Skeletal muscle satellite cell (primary cell): ENCODE results near the gene KCNJ9.

Experiments
- H3K27me3 ChIP-seq: 2 replicates; pipeline ENCODE4 v1.7.0; 2013; ENCODE audit warnings: low read length; ENCODE audit not compliant: control insufficient read depth, insufficient read depth
- H3K36me3 ChIP-seq: 2 replicates; pipeline ENCODE4 v1.7.0; 2013; ENCODE audit warnings: mild to moderate bottlenecking, control low read depth, low read length; ENCODE audit not compliant: insufficient read depth
- H3K4me1 ChIP-seq: 2 replicates; pipeline ENCODE4 v1.7.0; 2013; ENCODE audit warnings: low read length; ENCODE audit not compliant: control insufficient read depth, insufficient read depth
- H3K4me2 ChIP-seq: 2 replicates; pipeline ENCODE4 v1.7.0; 2013; ENCODE audit warnings: mild to moderate bottlenecking, low read length
- H3K4me3 ChIP-seq: 2 replicates; pipeline ENCODE4 v1.7.0; 2013; ENCODE audit warnings: low read length
- H3K9ac ChIP-seq: 2 replicates; pipeline ENCODE4 v1.7.0; 2013; ENCODE audit warnings: mild to moderate bottlenecking, low read depth, low read length, moderate library complexity
- H3K9me3 ChIP-seq: replicated peaks from 2 replicates; pipeline ENCODE4 v1.7.0; 2013; ENCODE audit warnings: mild to moderate bottlenecking, control low read depth, low read length

The KCNJ9 gene

GRCh38 chr1:160133990-160134770 is 52.8 kb downstream of the KCNJ9 start:
- no peaks in the 10 kb centered on the region for H3K9me3 ChIP-seq
- H3K4me1 ChIP-seq, result peaks cover 14% of the 10 kb centered on the region
- no peak overlapping the region for H3K9ac ChIP-seq
- H3K4me3 ChIP-seq, result no peak overlapping the region
- no peak overlapping the region for H3K4me2 ChIP-seq
- no peaks in the 10 kb centered on the region for H3K36me3 ChIP-seq
- peaks cover 66% of the 10 kb centered on the region for H3K27me3 ChIP-seq

GRCh38 chr1:160134791-160135572 is 53.6 kb downstream of the KCNJ9 start:
- Histone ChIP-seq H3K9me3 (no peaks in the 10 kb centered on the region), H3K27me3 (peaks cover 67% of the 10 kb centered on the region), H3K4me2 (no peak overlapping the region), H3K4me1 (peaks cover 11% of the 10 kb centered on the region), H3K4me3 (no peak overlapping the region), H3K9ac (no peak overlapping the region), H3K36me3 (no peaks in the 10 kb centered on the region)

- Histone ChIP-seq H3K9ac (no peak overlapping the region), H3K36me3 (no peaks in the 10 kb centered on the region), H3K4me1 (peaks cover 8% of the 10 kb centered on the region), H3K9me3 (no peaks in the 10 kb centered on the region), H3K27me3 (peaks cover 72% of the 10 kb centered on the region), H3K4me2 (no peak overlapping the region), H3K4me3 (no peak overlapping the region)
Observed at GRCh38 chr1:160136121-160136925, 55.0 kb downstream of the KCNJ9 start.

GRCh38 chr1:160136926-160137200 is 55.5 kb downstream of the KCNJ9 start:
- Histone ChIP-seq H3K9me3 (no peaks in the 10 kb centered on the region), H3K4me3 (no peak overlapping the region), H3K27me3 (peaks cover 72% of the 10 kb centered on the region), H3K36me3 (no peaks in the 10 kb centered on the region), H3K9ac (no peak overlapping the region), H3K4me2 (no peak overlapping the region), H3K4me1 (peaks cover 5% of the 10 kb centered on the region)

GRCh38 chr1:160137216-160137862 is 56.0 kb downstream of the KCNJ9 start:
- no peak overlapping the region for H3K4me3 ChIP-seq
- no peaks in the 10 kb centered on the region for H3K36me3 ChIP-seq
- no peak overlapping the region for H3K9ac ChIP-seq
- no peak overlapping the region for H3K4me2 ChIP-seq
- peaks cover 71% of the 10 kb centered on the region for H3K27me3 ChIP-seq
- H3K4me1 ChIP-seq, result peaks cover under 1% of the 10 kb centered on the region
- no peaks in the 10 kb centered on the region for H3K9me3 ChIP-seq

GRCh38 chr1:160139840-160140239 is 58.5 kb downstream of the KCNJ9 start:
- Histone ChIP-seq H3K9me3 (no peaks in the 10 kb centered on the region), H3K9ac (no peak overlapping the region), H3K4me1 (no peaks in the 10 kb centered on the region), H3K4me2 (no peak overlapping the region), H3K4me3 (no peak overlapping the region), H3K36me3 (no peaks in the 10 kb centered on the region), H3K27me3 (peaks cover 55% of the 10 kb centered on the region)
